Erythroblast (primary cell): Measurements from ENCODE around the gene HSF4.

Source experiments
- GATA1 ChIP-seq: IDR thresholded peaks from 2 replicates; pipeline ENCODE4 v1.6.1; 2011; ENCODE audit warnings: low read depth, mild to moderate bottlenecking, control low read depth, low read length, moderate library complexity
- POLR2A ChIP-seq: IDR thresholded peaks from 2 replicates; pipeline ENCODE4 v1.6.1; 2011; ENCODE audit warnings: mild to moderate bottlenecking, low read length

DNA sequence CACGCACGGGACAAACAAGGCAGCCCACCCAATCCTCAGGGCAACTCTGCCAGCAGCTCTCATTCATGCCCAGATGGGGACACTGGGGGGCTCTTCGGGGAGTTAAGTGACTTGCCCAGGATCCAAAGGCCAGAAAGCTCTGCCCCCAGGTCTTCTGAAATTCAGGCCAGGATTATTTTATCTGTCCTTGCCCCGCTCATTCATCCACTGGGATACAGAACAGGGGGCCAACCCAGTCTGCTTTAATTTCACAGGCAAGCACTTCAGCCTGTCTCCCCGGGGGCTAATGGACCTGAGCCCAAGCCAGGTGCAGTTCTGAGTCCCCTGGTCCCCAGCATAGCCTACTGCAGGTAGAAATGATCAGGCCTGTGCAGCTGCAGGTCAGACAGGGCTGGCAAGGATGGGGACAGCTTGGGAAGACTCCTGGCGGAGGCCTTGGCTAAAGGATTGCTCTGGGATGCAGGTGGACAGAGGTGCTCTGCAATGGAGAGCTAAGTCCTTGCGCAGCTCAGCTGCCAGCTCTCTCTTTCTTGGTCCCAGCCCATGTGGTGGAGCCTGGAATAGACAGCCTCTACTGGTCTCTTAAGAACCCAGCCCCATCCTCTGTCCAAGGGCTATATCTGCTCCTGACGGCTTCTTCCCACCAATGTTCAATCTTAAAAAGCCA lies 13.0 kb upstream of the HSF4 start:
- no peak for TF ChIP-seq POLR2A
- no peak for TF ChIP-seq GATA1
